HG02610 (cell line): ENCODE data around the gene CAPN14.

Source experiments
- ATAC-seq: cut with Tn5 transposase; IDR thresholded peaks from one replicate; pipeline ENCODE4 v1.9.1; 2021; ENCODE audit warnings: mild to moderate bottlenecking, moderate library complexity; ENCODE audit not compliant: unreplicated experiment

Gene CAPN14

DNA sequence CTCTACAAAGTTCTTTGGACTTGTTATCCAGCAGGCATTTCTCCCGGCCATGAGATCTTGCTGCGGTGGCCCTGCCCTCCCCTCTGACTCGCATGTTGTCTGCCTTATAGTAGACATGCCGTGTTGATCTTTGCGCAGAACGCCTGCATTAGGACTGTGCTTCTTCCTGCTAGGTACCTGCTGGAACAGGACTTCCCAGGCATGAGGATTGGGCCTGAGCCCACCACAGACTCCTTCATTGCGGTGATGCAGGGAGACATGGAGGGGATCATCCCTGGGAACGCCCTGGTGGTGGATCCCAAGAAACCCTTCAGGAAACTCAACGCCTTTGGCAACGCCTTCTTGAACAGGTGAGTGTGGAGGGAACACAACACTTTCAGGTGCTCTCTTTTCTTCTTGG lies 26.8 kb upstream of the CAPN14 start:
- no peak for ATAC-seq

DNA sequence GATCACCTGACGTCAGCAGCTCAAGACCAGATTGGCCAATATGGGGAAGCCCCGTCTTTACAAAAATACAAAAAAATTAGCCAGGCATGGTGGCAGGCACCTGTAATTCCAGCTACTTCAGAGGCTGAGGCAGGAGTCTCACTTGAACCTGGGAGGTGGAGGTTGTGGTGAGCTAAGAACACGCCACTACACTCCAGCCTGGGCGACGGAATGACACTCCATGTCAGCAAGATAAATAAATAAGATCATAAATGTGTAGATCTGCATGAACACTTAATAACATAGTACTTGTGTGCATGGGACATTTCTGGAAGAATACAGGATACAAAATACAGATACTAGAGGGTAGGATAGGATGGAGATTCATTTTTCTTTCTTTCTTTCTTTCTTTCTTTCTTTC lies 25.7 kb upstream of the CAPN14 start:
- no peak for ATAC-seq

DNA sequence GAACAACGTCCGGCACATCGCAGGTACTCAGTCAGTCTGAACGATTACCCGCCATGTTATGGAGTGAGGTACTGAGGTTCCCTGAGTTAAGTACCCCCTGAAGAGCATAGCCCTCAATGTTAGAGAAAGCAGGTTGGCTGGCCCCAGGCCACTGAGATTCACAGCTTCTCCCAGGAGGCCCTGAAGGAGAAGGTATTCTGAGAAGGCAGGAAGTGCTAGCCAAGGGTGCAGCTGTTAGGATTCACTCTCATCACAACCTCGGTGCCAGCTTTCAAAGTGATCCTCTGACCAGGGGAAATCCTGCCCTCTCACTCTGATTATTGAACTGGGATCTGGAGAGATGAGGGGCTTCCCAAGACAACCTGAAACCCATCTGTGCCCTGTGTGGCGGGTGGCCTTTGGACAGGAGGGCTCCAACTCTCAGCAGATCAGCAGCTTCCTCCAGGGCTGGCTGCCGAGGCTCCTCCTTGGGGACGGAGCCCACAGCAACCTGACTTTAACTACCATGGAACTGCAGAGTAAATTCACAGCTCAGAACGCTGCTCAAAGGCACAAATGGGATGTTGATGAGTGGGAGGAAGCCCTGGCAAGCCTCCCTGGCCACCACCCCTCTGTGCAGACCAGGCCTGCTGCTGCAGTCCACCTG lies 24.4 kb upstream of the CAPN14 start:
- no peak for ATAC-seq

DNA sequence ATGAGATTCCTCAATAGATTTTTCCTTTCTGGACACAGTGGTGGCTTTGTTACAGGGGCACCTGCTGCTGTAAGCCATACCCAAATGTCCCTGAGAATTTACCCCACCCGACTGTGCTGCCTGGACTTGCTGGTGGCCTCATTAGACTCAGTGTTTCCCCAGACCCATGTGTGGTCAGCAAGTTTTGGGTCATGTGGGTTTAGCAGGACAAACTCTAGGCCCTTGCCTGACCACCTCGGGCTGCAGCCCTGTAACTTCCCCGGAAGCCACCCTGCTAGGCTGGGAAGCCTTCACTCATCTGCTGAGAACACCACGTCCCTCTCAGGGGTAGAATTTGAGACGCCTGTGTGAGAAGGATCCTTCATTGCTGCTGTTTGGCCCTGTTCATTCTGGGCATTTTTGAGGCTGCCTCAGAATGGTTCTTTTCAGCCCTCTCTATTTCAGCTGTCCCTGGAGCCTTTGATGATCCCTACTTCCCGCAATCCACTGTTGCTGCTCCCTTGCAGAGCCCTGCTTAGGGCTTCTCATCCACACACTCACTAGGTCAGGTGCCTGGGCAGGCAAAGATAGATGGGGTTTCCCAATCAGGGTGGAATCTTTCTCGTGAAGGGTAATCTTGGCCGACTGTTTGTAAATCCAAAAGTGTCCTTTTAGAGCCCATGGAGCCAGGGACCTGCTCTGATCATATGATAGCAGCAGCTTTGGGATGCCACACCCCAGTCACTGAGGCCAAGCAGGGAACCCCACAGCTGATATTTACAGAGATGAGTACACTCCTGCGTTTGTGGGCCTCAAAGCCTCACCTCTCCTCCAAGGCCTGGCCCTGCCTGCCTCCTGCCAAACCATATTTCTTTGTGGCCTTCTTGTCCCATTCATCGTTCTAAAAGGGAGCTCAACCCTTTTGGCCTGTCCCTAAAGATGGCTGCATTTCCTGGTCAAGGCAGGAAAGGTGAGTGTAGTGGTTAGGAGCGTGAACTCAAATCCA lies 23.4 kb upstream of the CAPN14 start:
- no peak for ATAC-seq

DNA sequence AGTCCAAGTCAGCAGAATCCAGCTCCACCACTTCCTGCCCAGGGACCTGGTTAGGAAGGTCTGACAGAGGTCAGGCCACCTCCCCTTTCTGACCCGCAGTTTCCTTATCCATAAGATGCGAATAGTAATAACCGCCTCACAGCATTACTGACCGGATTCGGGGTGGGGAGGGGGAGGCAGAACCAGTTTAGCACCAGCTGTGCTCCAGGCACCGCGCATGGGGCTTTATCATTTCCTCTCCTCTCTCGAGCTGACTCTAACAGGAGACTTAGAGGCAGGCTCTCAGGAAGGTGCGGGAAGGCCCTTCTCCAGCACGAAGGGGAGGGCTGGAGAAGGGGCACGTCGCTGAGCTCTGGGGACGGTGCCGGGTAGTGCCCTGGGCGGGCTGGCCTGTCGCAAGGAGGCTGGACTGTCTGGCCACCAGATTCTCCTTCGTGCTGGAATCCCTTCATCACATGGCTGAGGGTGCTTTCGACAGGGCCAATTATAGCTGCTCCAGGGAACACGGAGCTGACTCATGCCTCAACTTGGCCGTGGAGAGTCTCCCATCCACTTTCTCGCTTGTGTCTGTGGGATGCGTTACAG lies 22.4 kb upstream of the CAPN14 start:
- ATAC-seq = no peak

DNA sequence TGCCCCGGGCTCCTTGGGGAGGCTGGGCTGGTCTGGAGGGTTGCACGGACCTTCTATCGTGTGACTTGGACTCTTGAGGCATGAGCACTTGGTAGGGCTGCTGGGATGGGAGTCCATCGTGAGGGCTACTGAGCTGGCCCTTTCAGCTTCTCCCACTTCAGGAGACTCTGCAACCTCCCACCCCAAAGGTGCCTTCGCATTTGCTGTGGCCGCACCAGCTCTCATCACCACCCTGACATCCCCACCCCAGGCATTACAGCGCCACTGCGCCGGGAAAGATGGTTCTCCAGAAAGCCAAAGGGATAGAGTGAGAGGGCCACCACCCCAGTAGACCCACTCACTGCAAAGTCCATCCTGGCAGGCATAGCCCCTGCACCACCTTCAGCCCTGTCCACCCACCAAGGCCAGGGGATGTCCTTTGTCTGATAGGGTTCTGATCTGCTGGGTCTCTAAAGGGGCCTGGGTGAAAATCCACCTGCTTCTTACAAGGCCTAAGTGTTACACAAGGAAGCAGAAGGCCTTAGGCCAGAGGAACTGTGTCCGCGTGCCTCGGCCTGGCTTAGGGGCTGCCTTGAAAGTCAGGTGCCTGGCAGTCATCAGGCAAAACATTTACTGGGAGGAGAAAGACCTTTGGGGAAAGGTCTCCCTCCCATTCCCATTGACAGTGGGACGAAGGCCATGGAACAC lies 21.7 kb upstream of the CAPN14 start:
- ATAC-seq = no peak

DNA sequence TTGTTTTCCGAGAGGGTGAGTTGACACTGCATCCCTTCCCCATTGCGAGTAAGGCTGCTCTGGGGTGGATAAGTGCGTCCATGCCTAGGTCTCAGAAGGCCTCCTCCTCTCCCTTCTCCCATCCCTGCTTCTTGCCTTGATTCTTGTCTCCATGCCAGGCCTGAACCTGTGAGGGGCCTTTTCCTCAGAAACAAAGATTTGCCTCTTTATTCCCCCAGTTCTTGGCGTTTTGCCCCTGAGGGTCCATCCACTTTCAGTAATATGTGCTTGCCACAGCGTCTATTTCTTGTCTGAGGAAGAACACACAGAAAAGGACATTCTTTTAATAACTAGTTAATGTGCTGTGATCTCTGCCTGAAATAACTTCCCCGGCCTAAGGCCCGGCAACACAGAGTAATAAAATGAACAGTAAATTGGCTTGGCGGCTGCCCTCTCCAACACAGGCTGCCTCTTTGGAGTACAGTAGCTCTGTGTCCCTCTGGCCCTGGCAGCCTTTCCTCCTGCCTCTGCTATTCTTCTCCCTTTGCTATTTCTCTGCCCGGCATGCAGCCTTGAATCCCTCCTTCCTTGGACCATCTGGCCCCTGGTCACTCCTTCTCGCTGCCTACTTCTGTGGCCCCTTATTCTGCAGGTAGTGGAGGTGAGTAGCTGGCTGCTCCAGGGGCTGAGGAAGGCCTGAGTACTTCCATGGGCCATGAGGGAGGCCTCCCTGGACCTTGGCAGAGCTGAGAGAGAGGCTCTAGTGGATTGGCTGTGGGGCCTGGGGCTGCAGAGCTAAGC lies 21.0 kb upstream of the CAPN14 start:
- no peak for ATAC-seq

DNA sequence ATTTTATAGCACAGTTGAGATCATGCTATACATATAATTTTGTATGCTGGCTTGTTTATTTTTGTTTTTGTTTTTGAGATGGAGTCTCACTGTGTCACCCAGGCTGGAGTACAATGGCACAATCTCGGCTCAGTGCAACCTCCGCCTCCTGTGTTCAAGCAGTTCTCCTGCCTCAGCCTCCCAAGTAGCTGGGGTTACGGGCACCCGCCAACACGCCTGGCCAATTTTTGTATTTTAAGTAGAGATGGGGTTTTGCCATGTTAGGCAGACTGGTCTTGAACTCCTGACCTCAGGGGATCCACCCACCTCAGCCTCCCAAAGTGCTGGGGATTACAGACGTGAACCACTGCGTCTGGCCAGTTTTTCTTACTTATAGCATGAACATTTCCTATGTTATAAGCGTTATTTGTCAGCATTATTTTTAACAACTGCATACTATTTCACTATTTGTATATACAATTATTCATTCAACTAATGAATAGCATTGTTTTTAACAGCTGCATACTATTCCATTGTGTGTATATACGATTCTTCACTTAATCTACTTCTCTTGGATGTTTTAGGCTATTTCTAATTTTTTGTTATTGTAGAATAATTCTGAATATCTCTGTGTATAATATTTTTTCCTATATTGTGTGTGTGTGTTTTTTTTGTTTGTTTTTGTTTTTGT lies 20.2 kb upstream of the CAPN14 start:
- ATAC-seq = no peak

DNA sequence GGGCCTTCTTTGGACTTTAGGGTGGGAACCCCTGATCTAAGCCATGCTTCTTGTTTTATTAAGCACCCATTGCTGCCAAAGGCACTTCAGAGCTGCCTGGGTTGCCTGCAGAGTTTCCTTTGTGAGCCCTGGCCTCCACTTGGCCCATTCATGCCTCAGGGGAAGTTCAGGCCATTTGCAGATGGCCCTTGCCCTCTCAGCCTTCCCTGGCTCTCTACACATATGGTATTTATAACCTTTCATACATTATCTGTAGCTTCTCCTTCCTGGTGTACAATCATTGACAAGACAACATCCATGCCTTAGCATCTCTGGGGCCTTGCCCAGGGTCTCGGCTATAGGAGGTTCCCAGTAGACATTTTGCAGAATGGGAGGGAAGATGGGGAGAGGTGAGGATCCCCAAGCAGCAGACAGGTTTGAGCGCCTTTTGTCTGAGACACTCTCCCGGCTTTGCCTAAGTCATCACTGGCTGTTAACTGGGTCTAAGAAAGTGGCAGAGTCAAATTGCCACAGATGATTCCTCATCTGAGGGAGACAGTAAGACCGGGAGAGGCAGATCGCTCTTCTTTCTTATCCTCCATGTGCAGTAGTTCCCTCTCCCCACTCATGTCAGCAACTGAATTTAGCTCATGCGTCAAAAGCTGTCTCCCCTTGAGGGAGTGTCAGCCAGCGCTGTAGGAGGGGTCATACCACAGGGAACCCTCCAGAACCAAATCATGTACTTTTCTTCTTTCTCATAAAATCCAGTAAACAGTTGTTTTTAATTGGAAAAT lies 19.3 kb upstream of the CAPN14 start:
- no peak for ATAC-seq

DNA sequence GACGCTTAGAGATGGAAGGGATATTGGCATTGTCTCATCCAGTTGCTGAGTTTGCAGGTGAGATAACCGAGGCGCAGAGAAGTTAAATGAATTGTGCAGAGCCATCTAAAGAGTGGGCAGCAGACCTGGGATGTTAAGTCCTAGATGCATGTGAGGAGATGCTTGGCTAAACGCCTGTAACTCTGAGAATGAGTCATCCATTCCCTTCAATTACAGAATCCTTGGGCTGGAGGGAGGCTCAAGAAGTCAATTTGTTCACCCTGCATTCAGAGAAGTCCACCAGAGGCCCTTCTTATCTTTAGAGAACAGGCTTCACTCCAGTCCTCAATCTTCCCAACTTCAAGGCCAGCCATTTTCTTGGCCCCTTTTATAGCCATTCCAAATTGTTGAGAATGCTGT lies 18.2 kb upstream of the CAPN14 start:
- no peak for ATAC-seq

DNA sequence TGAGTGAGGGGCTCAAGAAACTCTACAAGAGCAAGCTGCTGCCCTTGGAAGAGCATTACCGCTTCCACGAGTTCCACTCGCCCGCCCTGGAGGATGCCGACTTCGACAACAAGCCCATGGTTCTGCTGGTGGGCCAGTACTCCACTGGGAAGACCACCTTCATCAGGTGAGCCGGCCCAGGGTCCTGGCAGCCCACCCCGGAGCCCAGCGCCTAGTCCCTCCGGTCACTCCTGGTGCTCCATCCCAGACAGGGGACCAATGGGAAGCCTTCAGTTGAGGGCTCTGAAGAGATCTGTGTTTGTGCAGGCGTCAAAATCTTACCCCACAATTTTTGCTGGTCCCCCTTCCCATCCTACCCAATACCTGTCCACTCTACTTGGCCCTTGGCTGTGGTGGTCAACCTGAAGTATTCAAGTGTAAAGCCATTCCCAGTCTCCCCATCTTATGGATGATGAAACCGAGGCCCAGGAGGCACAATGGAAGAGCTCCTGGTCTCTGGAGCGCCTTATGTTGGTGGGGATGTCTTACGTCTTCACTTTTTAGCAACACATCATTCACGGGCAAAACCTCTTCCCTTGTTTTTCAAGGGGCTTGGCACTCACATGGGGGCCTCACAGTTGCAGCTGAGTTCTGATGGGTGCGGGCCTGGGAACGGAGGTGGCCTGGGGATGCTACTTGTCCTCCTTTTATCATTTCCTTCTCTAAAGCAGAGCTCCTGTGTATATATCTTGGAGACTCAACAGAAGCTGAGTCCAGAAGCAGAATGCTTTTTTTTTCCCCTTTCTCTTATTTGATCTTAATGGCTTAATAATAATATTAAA lies 17.6 kb upstream of the CAPN14 start:
- ATAC-seq = no peak

DNA sequence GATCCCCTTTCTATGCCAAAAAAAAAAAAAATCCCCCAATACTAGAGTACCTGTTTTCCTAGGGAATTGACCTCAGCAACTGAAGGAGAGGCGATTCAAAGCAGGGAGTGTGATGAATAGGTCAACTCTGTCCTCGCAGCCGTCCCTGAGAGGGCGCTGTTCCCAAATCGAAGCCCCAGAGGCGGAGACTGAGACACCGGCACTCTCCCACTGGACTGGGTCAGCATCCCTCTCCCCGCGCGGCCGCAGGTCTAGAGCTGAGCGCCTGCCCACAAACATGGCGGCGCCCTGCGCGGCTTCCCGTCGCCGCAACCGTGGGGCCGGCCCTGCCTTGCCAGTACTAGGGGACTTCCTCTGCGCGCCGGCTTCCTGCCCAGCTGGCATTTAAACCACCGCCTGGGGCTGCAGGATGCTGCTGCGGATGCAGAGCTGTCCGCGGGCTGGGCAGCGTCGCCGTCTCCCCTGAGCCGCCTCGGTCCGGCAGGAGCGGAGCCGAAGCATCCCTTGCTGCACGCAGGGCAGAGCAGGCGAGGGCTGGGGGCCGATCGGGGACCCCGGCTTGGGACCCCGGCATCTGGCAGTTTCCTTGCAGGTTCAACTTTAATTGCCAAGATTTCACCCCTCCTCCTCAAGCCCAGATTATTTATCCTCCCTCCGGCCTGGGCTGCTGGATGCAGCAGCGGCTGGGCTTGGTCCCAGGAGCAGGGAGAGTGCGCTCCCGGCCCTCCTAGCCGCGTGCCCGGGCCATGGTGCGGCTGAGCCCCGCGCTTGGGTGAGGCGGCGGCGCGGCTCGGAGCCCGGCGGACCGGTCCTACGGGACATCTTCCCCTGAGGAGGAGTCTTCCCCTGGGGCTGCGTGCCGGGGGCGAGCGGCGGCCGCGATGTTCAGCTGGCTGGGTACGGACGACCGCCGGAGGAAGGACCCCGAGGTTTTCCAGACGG lies 16.7 kb upstream of the CAPN14 start, which contains the start of gene EHD3:
Gene EHD3 (plus strand): TSS at position 412 of the 942 bp plus-strand sequence. CDS start 470 bp downstream, at position 882.
- peak; percentile 95 for ATAC-seq

DNA sequence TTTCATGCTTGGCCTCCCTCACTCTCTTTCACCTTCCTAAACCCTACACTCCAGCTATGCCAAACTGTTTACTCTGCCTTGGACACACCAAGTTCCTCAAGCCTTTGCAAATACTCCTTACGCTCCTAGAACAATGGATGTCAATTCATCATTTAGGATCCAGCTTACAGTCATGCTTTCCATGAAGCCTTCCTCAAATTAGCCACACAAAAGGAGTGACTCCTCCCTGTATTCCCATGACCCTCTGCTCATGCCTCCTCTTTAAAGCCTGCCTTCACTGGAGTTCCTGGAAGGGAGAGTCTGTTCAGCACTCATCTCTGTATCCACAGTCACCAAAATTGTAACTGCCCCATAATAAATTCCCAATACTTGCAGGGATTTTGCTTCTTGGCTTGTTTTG lies 15.9 kb upstream of the CAPN14 start:
- no peak for ATAC-seq

DNA sequence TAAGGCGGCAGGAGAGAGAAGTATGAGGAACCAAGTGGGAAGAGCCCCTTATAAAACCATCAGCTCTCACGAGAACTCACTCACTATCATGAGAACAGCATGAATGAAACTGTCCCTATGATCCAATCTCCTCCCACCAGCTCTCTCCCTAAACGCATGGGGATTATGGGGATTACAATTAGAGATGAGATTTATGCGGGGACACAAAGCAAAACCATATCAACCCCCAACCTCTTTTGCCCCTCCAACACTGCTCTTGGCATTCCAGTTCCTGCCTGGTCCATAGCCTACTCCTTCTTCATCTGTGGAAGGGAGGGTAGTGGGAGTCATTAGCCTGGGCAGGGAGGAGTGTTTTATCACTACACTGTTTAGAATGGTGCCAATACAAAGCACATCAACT lies 15.3 kb upstream of the CAPN14 start:
- ATAC-seq = no peak

DNA sequence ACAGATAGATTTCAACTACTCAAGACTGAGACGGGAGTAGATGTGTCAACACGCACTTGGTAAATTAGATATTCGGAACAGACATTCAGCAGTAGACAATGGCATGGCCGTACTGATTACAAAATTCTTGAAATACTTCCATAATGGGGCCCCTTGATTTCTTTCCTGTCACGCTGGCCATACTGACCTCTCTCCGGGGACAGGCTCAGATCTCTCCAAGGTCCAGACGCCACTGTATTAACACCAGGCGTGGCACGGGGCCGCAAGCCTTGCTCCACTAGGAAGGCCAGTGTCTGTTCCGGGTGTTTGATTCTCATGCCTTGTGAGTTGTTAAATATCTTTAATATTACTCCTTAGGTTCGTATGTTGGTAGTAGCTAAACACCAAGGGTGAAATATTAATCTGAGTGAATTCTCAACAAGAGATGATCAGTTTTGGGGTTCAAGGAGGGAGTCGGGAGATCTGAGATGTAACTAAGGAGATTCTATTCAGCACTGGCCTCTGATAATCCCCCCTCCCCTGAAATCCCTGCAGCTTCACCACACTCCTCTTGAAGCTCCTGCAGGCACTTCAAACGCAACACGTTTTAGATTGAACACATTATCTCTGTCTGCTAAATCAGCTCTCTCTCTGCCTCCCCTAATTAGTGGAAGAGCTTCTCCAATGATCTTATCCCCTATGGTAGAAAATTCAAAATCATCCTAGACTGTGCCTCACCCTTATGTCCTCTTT lies 14.4 kb upstream of the CAPN14 start:
- ATAC-seq = no peak

DNA sequence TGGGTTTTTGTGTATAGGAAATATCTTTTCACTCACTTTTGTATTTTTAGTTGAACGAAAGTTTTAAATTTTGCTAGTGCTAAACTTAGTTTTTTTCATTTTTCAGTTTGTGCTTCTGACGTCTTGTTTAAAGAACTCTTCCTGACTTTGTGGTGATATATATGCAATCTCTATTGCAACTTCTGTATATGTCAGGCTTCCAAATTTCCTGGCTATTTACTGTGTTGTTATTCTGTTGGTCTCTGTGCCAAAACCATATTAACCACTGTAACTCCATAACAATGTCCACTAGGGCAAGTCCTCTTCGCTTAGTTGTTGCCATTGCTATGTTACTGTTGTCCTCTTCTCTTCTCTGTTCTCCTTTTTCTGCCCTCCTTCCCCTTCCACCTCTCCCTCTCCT lies 13.4 kb upstream of the CAPN14 start:
- ATAC-seq = no peak

DNA sequence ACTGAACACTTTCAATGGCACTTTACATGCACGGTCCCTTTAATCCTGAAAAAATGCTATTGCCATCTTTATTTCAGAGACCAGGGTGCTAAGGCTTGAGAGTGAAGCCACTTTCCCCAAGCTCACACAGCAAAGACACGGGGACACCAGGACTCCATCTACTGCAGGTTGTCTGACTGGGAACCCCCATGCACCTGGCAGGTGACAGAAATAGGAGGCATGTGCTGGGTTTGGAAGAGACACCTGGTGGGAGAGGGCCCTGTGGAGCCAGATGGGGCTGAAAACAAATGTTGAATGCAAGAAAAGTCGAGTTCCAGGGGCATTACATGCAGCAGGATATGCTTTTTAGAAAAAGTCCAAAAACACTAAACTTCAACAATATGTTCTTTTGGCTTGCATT lies 11.4 kb upstream of the CAPN14 start:
- no peak for ATAC-seq
